Measurements from ENCODE around the gene LRRC23.

The LRRC23 gene

GRCh38 chr12:6945613-6946012 is 41.0 kb downstream of the LRRC23 start:
- DNase-seq, result no peak

GRCh38 chr12:6946033-6946919 is 41.7 kb downstream of the LRRC23 start:
- DNase-seq, result peak; percentile 73

- DNase-seq, result no peak
Observed at GRCh38 chr12:6946920-6947374, 42.3 kb downstream of the LRRC23 start.

GRCh38 chr12:6947615-6948014 is 43.0 kb downstream of the LRRC23 start:
- no peak for DNase-seq

- no peak for DNase-seq
Observed at GRCh38 chr12:6948873-6949594, 44.4 kb downstream of the LRRC23 start.

- no peak for DNase-seq
Observed at GRCh38 chr12:6950401-6950801, 45.8 kb downstream of the LRRC23 start.

GRCh38 chr12:6950811-6951540 is 46.4 kb downstream of the LRRC23 start, which contains the start of gene PTPN6:
TSS of gene PTPN6 (plus strand) at chr12:6951356. CDS start at chr12:6951513, 157 bp downstream.
- DNase-seq, result no peak

- DNase-seq, result no peak
Observed at GRCh38 chr12:6951551-6952120, 47.0 kb downstream of the LRRC23 start.

GRCh38 chr12:6952121-6952862 is 47.7 kb downstream of the LRRC23 start:
- DNase-seq, result no peak

GRCh38 chr12:6952863-6953441 is 48.3 kb downstream of the LRRC23 start:
- DNase-seq, result no peak

- DNase-seq, result no peak
Observed at GRCh38 chr12:6953442-6954315, 49.1 kb downstream of the LRRC23 start.

GRCh38 chr12:6954316-6955107 is 49.9 kb downstream of the LRRC23 start:
- no peak for DNase-seq

- DNase-seq, result no peak
Observed at GRCh38 chr12:6955108-6956020, 50.7 kb downstream of the LRRC23 start.

GRCh38 chr12:6956021-6956727 is 51.6 kb downstream of the LRRC23 start:
- DNase-seq, result no peak

- no peak for DNase-seq
Observed at GRCh38 chr12:6957151-6957701, 52.6 kb downstream of the LRRC23 start.

- DNase-seq, result no peak
Observed at GRCh38 chr12:6957741-6958608, 53.4 kb downstream of the LRRC23 start.

- no peak for DNase-seq
Observed at GRCh38 chr12:6958609-6959057, 54.0 kb downstream of the LRRC23 start.
